Testis (tissue), 3 donors: Measurements from ENCODE around the gene CADPS. TPM values are rescaled to one million over a fixed set of nuclear protein-coding genes. Genes with fewer than 3 reads are reported as not detected.

Experiments
- DNase-seq: peaks from one replicate; pipeline ENCODE4 v3.0.0-alpha.2; 2019
- H3K27ac ChIP-seq, 2 donors: fragments of 200-600 bp; sonication (generic); one replicate each; pipeline ENCODE4 v1.5.1; 2019
- H3K27me3 ChIP-seq: fragments of 200-600 bp; sonication (generic); one replicate; pipeline ENCODE4 v1.5.1; 2019
- H3K36me3 ChIP-seq: fragments of 200-600 bp; sonication (generic); one replicate; pipeline ENCODE4 v1.5.1; 2017; ENCODE audit warnings: low read depth; ENCODE audit errors: missing control alignments
- H3K4me1 ChIP-seq: fragments of 200-600 bp; sonication (generic); one replicate; pipeline ENCODE4 v1.5.1; 2019
- H3K4me3 ChIP-seq, 2 donors: fragments of 200-600 bp; sonication (generic); one replicate each; pipeline ENCODE4 v1.5.1; 2017 to 2019
- H3K9me3 ChIP-seq: fragments of 200-600 bp; sonication (generic); one replicate; pipeline ENCODE4 v1.5.1; 2017
- POLR2A ChIP-seq: fragments of 450-650 bp; IDR thresholded peaks from one replicate; pipeline ENCODE4 v1.6.1; 2017; ENCODE audit warnings: antibody characterized with exemption, mild to moderate bottlenecking, moderate library complexity
- WGBS, 2 donors: methylation state at CpG; one replicate each; pipeline ENCODE4 v1.1.5; 2018; 5-methylcytosine and 5-hydroxymethylcytosine counted together
- intact Hi-C: fragments of 100-400 bp; cut with DNase I; formaldehyde crosslinking; loops from one replicate; pipeline ENCODE4 v1.15.1; 2023; ENCODE audit warnings: low total_unique reads
- polyA plus RNA-seq: library from polyadenylated mRNA; stranded (reverse); fragments of 350-450 nt; fragmentation: Illumina TruSeq; extraction: RNeasy Lipid Tissue Mini Kit (QIAGEN cat#74804); gene quantifications from one replicate; pipeline ENCODE4 v1.2.3, GENCODE V29; 2014; ENCODE audit warnings: low read depth, low replicate concordance; ENCODE audit not compliant: insufficient read depth
- total RNA-seq, 2 donors: library from RNA; depleted of rRNA; stranded (reverse); fragments of >200 nt; gene quantifications; one replicate each; pipeline ENCODE4 v1.2.3, GENCODE V29; 2016
- TF ChIP-seq, protein P1 (sequence below), 3 experiments: fragments of 450-650 bp in 2 of 3; fragments of 200-600 bp in 1 of 3; sonication (generic) in 1 of 3; IDR thresholded peaks; one replicate each; pipeline ENCODE4 v1.5.1; 2016 to 2019; ENCODE audit warnings: antibody characterized with exemption in 3 of 3, mild to moderate bottlenecking in 2 of 3, moderate library complexity in 1 of 3

Gene CADPS
- total and polyA plus RNA-seq, 3 donors from 2014 or later: 8.6 to 56.4 (median 21.6) TPM

GRCh38 chr3:62577153-62577552 is 298.1 kb downstream of the CADPS start:
- H3K27ac ChIP-seq: no peak overlapping the region
- no peak for DNase-seq
- H3K27me3 ChIP-seq: no peaks in the 10 kb centered on the region
- no peaks in the 10 kb centered on the region for H3K36me3 ChIP-seq
- no peaks in the 10 kb centered on the region for H3K9me3 ChIP-seq
- H3K4me1 ChIP-seq: no peaks in the 10 kb centered on the region
- TF ChIP-seq, protein P1, sequence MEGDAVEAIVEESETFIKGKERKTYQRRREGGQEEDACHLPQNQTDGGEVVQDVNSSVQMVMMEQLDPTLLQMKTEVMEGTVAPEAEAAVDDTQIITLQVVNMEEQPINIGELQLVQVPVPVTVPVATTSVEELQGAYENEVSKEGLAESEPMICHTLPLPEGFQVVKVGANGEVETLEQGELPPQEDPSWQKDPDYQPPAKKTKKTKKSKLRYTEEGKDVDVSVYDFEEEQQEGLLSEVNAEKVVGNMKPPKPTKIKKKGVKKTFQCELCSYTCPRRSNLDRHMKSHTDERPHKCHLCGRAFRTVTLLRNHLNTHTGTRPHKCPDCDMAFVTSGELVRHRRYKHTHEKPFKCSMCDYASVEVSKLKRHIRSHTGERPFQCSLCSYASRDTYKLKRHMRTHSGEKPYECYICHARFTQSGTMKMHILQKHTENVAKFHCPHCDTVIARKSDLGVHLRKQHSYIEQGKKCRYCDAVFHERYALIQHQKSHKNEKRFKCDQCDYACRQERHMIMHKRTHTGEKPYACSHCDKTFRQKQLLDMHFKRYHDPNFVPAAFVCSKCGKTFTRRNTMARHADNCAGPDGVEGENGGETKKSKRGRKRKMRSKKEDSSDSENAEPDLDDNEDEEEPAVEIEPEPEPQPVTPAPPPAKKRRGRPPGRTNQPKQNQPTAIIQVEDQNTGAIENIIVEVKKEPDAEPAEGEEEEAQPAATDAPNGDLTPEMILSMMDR (IDR thresholded peaks at IDR 0.05): no peak
- no peak for TF ChIP-seq POLR2A
- intact Hi-C loops: no loop called here
- H3K4me3 ChIP-seq: no peak overlapping the region
- 86 to 91% methylated on average over 1 of the region's 1 CpG for WGBS, 2 donors

GRCh38 chr3:62574266-62574898 is 300.8 kb downstream of the CADPS start:
- TF ChIP-seq, protein P1 (IDR thresholded peaks at IDR 0.05): no peak
- TF ChIP-seq POLR2A: no peak
- intact Hi-C loops: no loop called here
- Histone ChIP-seq H3K4me1 (no peaks in the 10 kb centered on the region), H3K27ac (no peak overlapping the region), H3K9me3 (no peaks in the 10 kb centered on the region), H3K4me3 (no peak overlapping the region), H3K36me3 (no peaks in the 10 kb centered on the region), H3K27me3 (no peaks in the 10 kb centered on the region)
- WGBS, 2 donors: 46 to 64% methylated on average over 5 of the region's 5 CpGs
- DNase-seq: no peak

- Histone ChIP-seq H3K4me1 (no peaks in the 10 kb centered on the region), H3K4me3 (no peak overlapping the region), H3K9me3 (no peaks in the 10 kb centered on the region), H3K27me3 (no peaks in the 10 kb centered on the region), H3K36me3 (no peaks in the 10 kb centered on the region), H3K27ac (no peak overlapping the region)
- intact Hi-C loops: no loop called here
- WGBS, 2 donors: 92 to 98% methylated on average over 4 of the region's 4 CpGs
- no peak for TF ChIP-seq POLR2A
- TF ChIP-seq, protein P1 (IDR thresholded peaks at IDR 0.05): no peak
- no peak for DNase-seq
Observed at GRCh38 chr3:62571916-62572315, 303.3 kb downstream of the CADPS start.

DNA sequence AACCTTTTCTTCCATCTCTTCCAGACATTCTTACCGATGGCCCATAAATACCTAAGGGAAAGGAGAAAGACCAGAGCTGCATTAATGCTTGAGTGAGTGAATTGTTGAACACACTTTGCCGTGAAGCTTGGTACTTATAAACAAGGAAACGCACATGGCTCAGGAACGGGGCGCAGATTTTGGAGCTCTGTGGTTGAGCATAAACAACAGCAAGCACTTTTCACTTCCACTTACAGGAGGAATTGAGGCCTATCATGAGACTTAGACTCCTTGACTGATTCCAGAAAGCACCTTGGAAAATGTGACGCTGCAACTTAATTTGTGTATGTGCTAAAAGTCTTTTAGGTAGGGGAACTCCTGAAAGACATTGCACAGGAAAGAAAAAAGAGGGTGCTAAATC is 304.3 kb downstream of the CADPS start:
- no peak for DNase-seq
- Histone ChIP-seq H3K4me1 (no peaks in the 10 kb centered on the region), H3K9me3 (no peaks in the 10 kb centered on the region), H3K36me3 (no peaks in the 10 kb centered on the region), H3K27ac (no peak overlapping the region), H3K27me3 (no peaks in the 10 kb centered on the region), H3K4me3 (no peak overlapping the region)
- intact Hi-C loops: no loop called here
- WGBS, 2 donors: 78 to 79% methylated on average over 6 of the region's 6 CpGs
- TF ChIP-seq, protein P1 (IDR thresholded peaks at IDR 0.05): no peak
- TF ChIP-seq POLR2A: no peak

- H3K4me3 ChIP-seq: no peak overlapping the region
Observed at GRCh38 chr3:62569609-62570008, 305.6 kb downstream of the CADPS start.

More at GRCh38 chr3:62569609-62570008, 305.6 kb downstream of the CADPS start:
- H3K36me3 ChIP-seq: no peaks in the 10 kb centered on the region
- no peaks in the 10 kb centered on the region for H3K4me1 ChIP-seq
- H3K27ac ChIP-seq: no peak overlapping the region
- intact Hi-C loops: no loop called here
- DNase-seq: no peak
- H3K27me3 ChIP-seq: no peaks in the 10 kb centered on the region
- no peaks in the 10 kb centered on the region for H3K9me3 ChIP-seq
- TF ChIP-seq, protein P1 (IDR thresholded peaks at IDR 0.05): no peak
- TF ChIP-seq POLR2A: no peak
